Renal cortex interstitium (tissue), 3 donors: Measurements from ENCODE around the gene PTK6. TPM values are rescaled to one million over a fixed set of nuclear protein-coding genes. Genes with fewer than 3 reads are reported as not detected.

ENCODE experiments used
- polyA plus RNA-seq, 3 donors: library from polyadenylated mRNA; unstranded; fragments of 120-200 nt; gene quantifications; one replicate each; pipeline ENCODE4 v1.2.1, GENCODE V29; 2013; ENCODE audit not compliant: insufficient read length in 3 of 3

Gene PTK6
- polyA plus RNA-seq, 3 donors = 0.50 to 0.82 (median 0.56) TPM

Other genes with a start within 250 kb of the PTK6 start
- gene COL20A1, start 244.2 kb downstream of the PTK6 start, polyA plus RNA-seq = 1 to 10 TPM in 1 of 3 donors, under 1 TPM in 2; 0.26 to 1.0 (median 0.64) TPM
- gene CHRNA4, start 176.0 kb downstream of the PTK6 start, polyA plus RNA-seq = 10 to 100 TPM in 2 of 3 donors, 1 to 10 TPM in 1; 9.5 to 37.9 (median 11.4) TPM
- 10 to 100 TPM in 1 of 3 donors, 1 to 10 TPM in 2; 7.2 to 10.9 (median 8.5) TPM for gene KCNQ2, start 64.7 kb downstream of the PTK6 start, polyA plus RNA-seq
- gene EEF1A2, start 38.3 kb downstream of the PTK6 start, polyA plus RNA-seq = 1 to 10 TPM; 1.1 to 2.3 (median 1.9) TPM
- gene PPDPF, start 16.6 kb downstream of the PTK6 start, polyA plus RNA-seq = 100 to 1,000 TPM; 145 to 341 (median 332) TPM
- gene SRMS, start 10.4 kb upstream of the PTK6 start, polyA plus RNA-seq = under 1 TPM; 0.14 to 0.17 (median 0.16) TPM
- gene FNDC11, start 16.8 kb upstream of the PTK6 start, polyA plus RNA-seq = 1 to 10 TPM in 2 of 3 donors, under 1 TPM in 1; 0.95 to 1.6 (median 1.0) TPM
- 10 to 100 TPM in 2 of 3 donors, 1 to 10 TPM in 1; 8.0 to 15.6 (median 15.5) TPM for gene HELZ2, start 36.9 kb upstream of the PTK6 start, polyA plus RNA-seq
- 10 to 100 TPM in 2 of 3 donors, 1 to 10 TPM in 1; 9.5 to 13.2 (median 12.2) TPM for gene GMEB2, start 89.7 kb upstream of the PTK6 start, polyA plus RNA-seq
- 10 to 100 TPM; 20.7 to 36.7 (median 32.5) TPM for gene STMN3, start 116.0 kb upstream of the PTK6 start, polyA plus RNA-seq
- 10 to 100 TPM; 13.8 to 22.2 (median 18.2) TPM for gene RTEL1, start 120.9 kb upstream of the PTK6 start, polyA plus RNA-seq
- gene TNFRSF6B, start 159.3 kb upstream of the PTK6 start, polyA plus RNA-seq = 1 to 10 TPM in 2 of 3 donors, under 1 TPM in 1; 0.79 to 2.2 (median 2.0) TPM
- gene ARFRP1, start 170.6 kb upstream of the PTK6 start, polyA plus RNA-seq = 10 to 100 TPM; 28.3 to 37.0 (median 36.2) TPM
- gene ZGPAT, start 170.7 kb upstream of the PTK6 start, polyA plus RNA-seq = 10 to 100 TPM; 11.7 to 25.3 (median 20.8) TPM
- 10 to 100 TPM in 2 of 3 donors, 1 to 10 TPM in 1; 3.1 to 14.2 (median 10.7) TPM for gene LIME1, start 199.3 kb upstream of the PTK6 start, polyA plus RNA-seq
- gene SLC2A4RG, start 202.4 kb upstream of the PTK6 start, polyA plus RNA-seq = 100 to 1,000 TPM in 2 of 3 donors, 10 to 100 TPM in 1; 65.7 to 124 (median 123) TPM